Liver (tissue), 9 donors: ENCODE measurements around the gene DNAH2. TPM values are rescaled to one million over a fixed set of nuclear protein-coding genes. Genes with fewer than 3 reads are reported as not detected.

Source experiments
- DNase-seq: peaks from one replicate; pipeline ENCODE4 v3.0.0-alpha.2; 2017; ENCODE audit warnings: low spot score
- H3K27ac ChIP-seq, 2 donors: one replicate each; pipeline ENCODE4 v1.7.0; 2013; ENCODE audit warnings: inconsistent platforms in 2 of 2, low read length in 2 of 2, control low read depth in 1 of 2, low read depth in 1 of 2, mild to moderate bottlenecking in 1 of 2
- H3K27me3 ChIP-seq, 4 donors: one replicate each; pipeline versions ENCODE4 v1.6.1 to v1.7.0; 2013; ENCODE audit warnings: low read length in 3 of 4, inconsistent platforms in 1 of 4, mild to moderate bottlenecking in 1 of 4, moderate library complexity in 1 of 4; ENCODE audit not compliant: control insufficient read depth in 4 of 4, insufficient read depth in 4 of 4
- H3K36me3 ChIP-seq, 4 donors: one replicate each; pipeline versions ENCODE4 v1.6.1 to v1.7.0; 2013; ENCODE audit warnings: low read length in 3 of 4, mild to moderate bottlenecking in 3 of 4, low read depth in 1 of 4, moderate library complexity in 1 of 4; ENCODE audit not compliant: control insufficient read depth in 4 of 4, insufficient read depth in 3 of 4
- H3K4me1 ChIP-seq, 4 donors: one replicate each; pipeline versions ENCODE4 v1.6.1 to v1.7.0; 2013; ENCODE audit warnings: low read length in 3 of 4, mild to moderate bottlenecking in 3 of 4, moderate library complexity in 1 of 4; ENCODE audit not compliant: control insufficient read depth in 4 of 4, insufficient read depth in 4 of 4
- H3K4me3 ChIP-seq, 3 donors: one replicate each; pipeline versions ENCODE4 v1.6.1 to v1.7.0; 2013; ENCODE audit warnings: low read length in 3 of 3, control low read depth in 1 of 3, low read depth in 1 of 3, mild to moderate bottlenecking in 1 of 3
- H3K9ac ChIP-seq, 2 donors: one replicate each; pipeline ENCODE4 v1.7.0; 2013; ENCODE audit warnings: low read length in 2 of 2, mild to moderate bottlenecking in 2 of 2, moderate library complexity in 2 of 2, control low read depth in 1 of 2, low read depth in 1 of 2
- H3K9me3 ChIP-seq, 4 donors: one replicate each; pipeline versions ENCODE4 v1.6.1 to v1.7.0; 2013; ENCODE audit warnings: low read length in 3 of 4; ENCODE audit not compliant: control insufficient read depth in 4 of 4
- CTCF ChIP-seq: fragments of 150-350 bp; IDR thresholded peaks from 2 replicates; pipeline ENCODE4 v1.5.1; 2017; ENCODE audit warnings: improper control_type of control experiment, low read depth, low read length; ENCODE audit not compliant: missing input control
- EGR1 ChIP-seq, 2 donors: IDR thresholded peaks; 2 replicates each; pipeline ENCODE4 v1.6.1; 2016 to 2018; ENCODE audit warnings: antibody characterized with exemption in 2 of 2, low read depth in 2 of 2
- FOXA1 ChIP-seq: IDR thresholded peaks from 2 replicates; pipeline ENCODE4 v1.6.1; 2016; ENCODE audit warnings: antibody characterized with exemption
- FOXA2 ChIP-seq: IDR thresholded peaks from 2 replicates; pipeline ENCODE4 v1.6.1; 2016; ENCODE audit warnings: antibody characterized with exemption
- HNF4A ChIP-seq, 2 donors: conservative IDR thresholded peaks; 2 replicates each; pipeline ENCODE4 v1.6.1; 2016; ENCODE audit warnings: antibody characterized with exemption in 2 of 2, mild to moderate bottlenecking in 2 of 2
- MAX ChIP-seq: IDR thresholded peaks from 2 replicates; pipeline ENCODE4 v1.6.1; 2016; ENCODE audit warnings: antibody characterized with exemption
- RAD21 ChIP-seq, 2 donors: IDR thresholded peaks; 2 replicates each; pipeline ENCODE4 v1.6.1; 2016; ENCODE audit warnings: antibody characterized with exemption in 2 of 2, mild to moderate bottlenecking in 2 of 2
- REST ChIP-seq: IDR thresholded peaks from 2 replicates; pipeline ENCODE4 v1.6.1; 2016; ENCODE audit warnings: antibody characterized with exemption, mild to moderate bottlenecking
- ZBTB33 ChIP-seq: IDR thresholded peaks from 2 replicates; pipeline ENCODE4 v1.6.1; 2016; ENCODE audit warnings: antibody characterized with exemption
- WGBS: extraction: QIAGEN DNeasy Blood & Tissue Kit; methylation state at CpG from one replicate; pipeline ENCODE4 v1.1.7; 2013; 5-methylcytosine and 5-hydroxymethylcytosine counted together
- polyA plus RNA-seq, 2 donors: library from polyadenylated mRNA; stranded (reverse) in 1 of 2; unstranded in 1 of 2; fragments of 200-250 nt in 1 of 2; fragments of >200 nt in 1 of 2; fragmentation: Nextera tagmentation in 1 of 2; extraction: Ambion mirVana in 1 of 2; gene quantifications; one replicate each; pipeline versions ENCODE4 v1.2.1 to v1.2.3, GENCODE V29; 2013 to 2015
- total RNA-seq, 2 donors: library from RNA; depleted of rRNA; stranded (reverse); fragments of >200 nt; gene quantifications; one replicate each; pipeline ENCODE4 v1.2.3, GENCODE V29; 2014
- donor health status: healthy.
- donor health status: healthy.
- donor health status: healthy.
- donor health status: healthy.
- donor health status: healthy.

DNAH2 gene
- total and polyA plus RNA-seq, 4 donors, result under 0.01 to 0.25 (median 0.05) TPM

- no peaks in the 10 kb centered on the region for H3K36me3 ChIP-seq
- no peak for DNase-seq
Measured at GRCh38 chr17:7825206-7825990, 107.9 kb downstream of the DNAH2 start.

GRCh38 chr17:7830616-7831015 is 113.1 kb downstream of the DNAH2 start:
- TF ChIP-seq CTCF (no peak), FOXA1 (no peak), ZBTB33 (no peak), RAD21 (IDR thresholded peaks at IDR 0.05) (no peak), MAX (no peak), REST (no peak)
- no peaks in the 10 kb centered on the region for H3K9me3 ChIP-seq
- WGBS, result 86% methylated on average over 8 of the region's 8 CpGs

More at GRCh38 chr17:7825206-7825990, 107.9 kb downstream of the DNAH2 start:
- no peaks in the 10 kb centered on the region for H3K27me3 ChIP-seq
- no peak overlapping the region for H3K27ac ChIP-seq
- TF ChIP-seq RAD21 (IDR thresholded peaks at IDR 0.05), result peak; percentile 45 to 62
- no peak for TF ChIP-seq EGR1 (IDR thresholded peaks at IDR 0.05; ENCODE audit: low read depth in 2 of 2)
- no peak for TF ChIP-seq FOXA2
- TF ChIP-seq HNF4A (conservative IDR thresholded peaks at IDR 0.05), result no peak
- no peaks in the 10 kb centered on the region for H3K4me1 ChIP-seq
- H3K9ac ChIP-seq, result no peak overlapping the region
- H3K4me3 ChIP-seq, result no peak overlapping the region
- 43% methylated on average over 12 of the region's 12 CpGs for WGBS
- no peaks in the 10 kb centered on the region for H3K9me3 ChIP-seq

More at GRCh38 chr17:7830616-7831015, 113.1 kb downstream of the DNAH2 start:
- H3K36me3 ChIP-seq, result no peaks in the 10 kb centered on the region
- no peak overlapping the region for H3K27ac ChIP-seq
- DNase-seq, result no peak
- H3K4me3 ChIP-seq, result no peak overlapping the region
- H3K4me1 ChIP-seq, result peaks cover 6 to 21% (median 14%) of the 10 kb centered on the region in 4 donors
- no peaks in the 10 kb centered on the region for H3K27me3 ChIP-seq
- H3K9ac ChIP-seq, result no peak overlapping the region
